Loucy (cell line): Measurements from ENCODE around the gene NET1.

Experiments used
- EZH2phosphoT487 ChIP-seq: fragments of 200-600 bp; IDR thresholded peaks from 2 replicates; pipeline ENCODE4 v1.6.1; 2018; ENCODE audit warnings: antibody characterized with exemption, mild to moderate bottlenecking, moderate library complexity, borderline replicate concordance
- TF ChIP-seq, protein P1 (sequence below): fragments of 200-600 bp; sonication (generic); conservative IDR thresholded peaks from 2 replicates; pipeline ENCODE4 v1.5.1; 2014; ENCODE audit warnings: mild to moderate bottlenecking, antibody characterized with exemption, low read length

DNA sequence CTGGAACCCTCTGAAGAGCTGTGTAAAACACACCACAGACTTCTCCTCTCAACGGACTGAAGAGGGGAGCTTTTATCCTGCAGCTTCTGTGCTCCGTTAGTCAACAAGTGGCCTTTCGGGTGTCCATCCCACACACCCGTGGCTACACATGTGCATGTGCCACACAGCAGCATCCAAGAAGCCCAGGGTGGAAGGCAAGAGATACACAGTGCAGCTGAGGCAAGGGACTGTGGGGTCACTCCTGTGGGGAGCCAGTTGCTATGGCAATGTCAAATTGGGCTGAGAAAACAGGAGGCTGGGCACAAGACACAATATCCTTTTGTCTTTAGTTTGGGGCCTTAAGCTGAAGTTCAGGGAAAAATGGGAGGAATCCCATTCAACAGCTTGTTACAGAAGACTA is 28.7 kb downstream of the NET1 start:
- TF ChIP-seq EZH2phosphoT487 = no peak
- TF ChIP-seq, protein P1, sequence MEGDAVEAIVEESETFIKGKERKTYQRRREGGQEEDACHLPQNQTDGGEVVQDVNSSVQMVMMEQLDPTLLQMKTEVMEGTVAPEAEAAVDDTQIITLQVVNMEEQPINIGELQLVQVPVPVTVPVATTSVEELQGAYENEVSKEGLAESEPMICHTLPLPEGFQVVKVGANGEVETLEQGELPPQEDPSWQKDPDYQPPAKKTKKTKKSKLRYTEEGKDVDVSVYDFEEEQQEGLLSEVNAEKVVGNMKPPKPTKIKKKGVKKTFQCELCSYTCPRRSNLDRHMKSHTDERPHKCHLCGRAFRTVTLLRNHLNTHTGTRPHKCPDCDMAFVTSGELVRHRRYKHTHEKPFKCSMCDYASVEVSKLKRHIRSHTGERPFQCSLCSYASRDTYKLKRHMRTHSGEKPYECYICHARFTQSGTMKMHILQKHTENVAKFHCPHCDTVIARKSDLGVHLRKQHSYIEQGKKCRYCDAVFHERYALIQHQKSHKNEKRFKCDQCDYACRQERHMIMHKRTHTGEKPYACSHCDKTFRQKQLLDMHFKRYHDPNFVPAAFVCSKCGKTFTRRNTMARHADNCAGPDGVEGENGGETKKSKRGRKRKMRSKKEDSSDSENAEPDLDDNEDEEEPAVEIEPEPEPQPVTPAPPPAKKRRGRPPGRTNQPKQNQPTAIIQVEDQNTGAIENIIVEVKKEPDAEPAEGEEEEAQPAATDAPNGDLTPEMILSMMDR = no peak
